IPS-NIHi11 (cell line): ENCODE results near the gene SLC44A1.
"Not testable (repeated sequence)": the region's sequence is repeated elsewhere in the genome, so short reads cannot be mapped to it uniquely, and the experiment has no call there.

Experiments
- DNase-seq: peaks from one replicate; pipeline ENCODE4 v3.0.0; 2012; ENCODE audit warnings: mixed read lengths, low spot score

Gene SLC44A1

GRCh38 chr9:105242557-105242956 lies 1.9 kb upstream of the SLC44A1 start:
- no peak for DNase-seq

GRCh38 chr9:105243015-105243686 lies 1.3 kb upstream of the SLC44A1 start:
- no peak for DNase-seq

GRCh38 chr9:105244734-105245028 lies 230 bp downstream of the SLC44A1 start:
- peak; percentile 70 for DNase-seq

- DNase-seq = peak; percentile 75
Measured at GRCh38 chr9:105245029-105245890, 809 bp downstream of the SLC44A1 start.

- DNase-seq = no peak
Measured at GRCh38 chr9:105245891-105246161, 1.4 kb downstream of the SLC44A1 start.

GRCh38 chr9:105246656-105247173 lies 2.3 kb downstream of the SLC44A1 start:
- no peak for DNase-seq

GRCh38 chr9:105248691-105249090 lies 4.2 kb downstream of the SLC44A1 start:
- no peak for DNase-seq

- no peak for DNase-seq
Measured at GRCh38 chr9:105251133-105251532, 6.7 kb downstream of the SLC44A1 start.

GRCh38 chr9:105251733-105252404 lies 7.4 kb downstream of the SLC44A1 start:
- DNase-seq = no peak

- DNase-seq = no peak
Measured at GRCh38 chr9:105252405-105252756, 7.9 kb downstream of the SLC44A1 start.

- DNase-seq = no peak
Measured at GRCh38 chr9:105254226-105254625, 9.8 kb downstream of the SLC44A1 start.

GRCh38 chr9:105255421-105255820 lies 11.0 kb downstream of the SLC44A1 start:
- no peak for DNase-seq

- not testable (repeated sequence) for DNase-seq
Measured at GRCh38 chr9:105256569-105256968, 12.1 kb downstream of the SLC44A1 start.

GRCh38 chr9:105257809-105258208 lies 13.4 kb downstream of the SLC44A1 start:
- no peak for DNase-seq

GRCh38 chr9:105258225-105258737 lies 13.8 kb downstream of the SLC44A1 start:
- DNase-seq = no peak

GRCh38 chr9:105259274-105259673 lies 14.8 kb downstream of the SLC44A1 start:
- DNase-seq = no peak

- DNase-seq = no peak
Measured at GRCh38 chr9:105259731-105260612, 15.5 kb downstream of the SLC44A1 start.

GRCh38 chr9:105262497-105262896 lies 18.0 kb downstream of the SLC44A1 start:
- DNase-seq = no peak

- no peak for DNase-seq
Measured at GRCh38 chr9:105264380-105264779, 19.9 kb downstream of the SLC44A1 start.

- not testable (repeated sequence) for DNase-seq
Measured at GRCh38 chr9:105268254-105268653, 23.8 kb downstream of the SLC44A1 start.

GRCh38 chr9:105269593-105269992 lies 25.1 kb downstream of the SLC44A1 start:
- DNase-seq = no peak

GRCh38 chr9:105270711-105271110 lies 26.3 kb downstream of the SLC44A1 start:
- no peak for DNase-seq
